HepG2 (cell line): ENCODE results near the gene TEKT3. TPM values are rescaled to one million over a fixed set of nuclear protein-coding genes. Genes with fewer than 3 reads are reported as not detected.
A peak's percentile ranks its signal among the peaks of the same experiment; 100 is the strongest.

Source experiments
- ATAC-seq: fragments of 200-7000 bp; cut with Tn5 transposase; 3 replicates; pipeline ENCODE4 v1.9.1; 2020; ENCODE audit warnings: mild to moderate bottlenecking, moderate library complexity
- BruUV-seq: library from RNA; stranded (reverse); fragments of 400-500 nt; replicated peaks from 2 replicates; lab custom pipeline; 2021; lab: Mats Ljungman, UMichigan
- CTCF ChIA-PET: fragments of 300-600 bp; formaldehyde crosslinking; extraction: SDS; loops from one replicate; lab custom pipeline; 2021; ENCODE audit warnings: low total read pairs, inconsistent platforms, low intra/inter-chr PET ratio; lab: Yijun Ruan, JAX
- POLR2A ChIA-PET: fragments of 350-600 bp; sonication (Branson Sonifier 250); formaldehyde crosslinking; loops from one replicate; lab custom pipeline; 2020; ENCODE audit warnings: antibody characterized with exemption, inconsistent platforms; lab: Yijun Ruan, JAX
- DNase-seq: peaks from one replicate; pipeline ENCODE4 v3.0.0-alpha.2; 2015; ENCODE audit warnings: low spot score
- FAIRE-seq: peaks from 3 replicates; lab custom pipeline; 2011; peaks lifted over from hg19 to GRCh38; lab: Jason Lieb, UNC
- H2AFZ ChIP-seq: one replicate; pipeline ENCODE4 v1.6.1; 2011; ENCODE audit warnings: low read length, inconsistent platforms
- H3K27ac ChIP-seq: fragments of 300-600 bp; 3 replicates; pipeline ENCODE4 v1.8.0; 2011; ENCODE audit warnings: mixed run types, mild to moderate bottlenecking, mixed read lengths, low read length, inconsistent platforms; ENCODE audit not compliant: insufficient read depth; ENCODE audit errors: extremely low read length
- H3K27me3 ChIP-seq, 2 experiments: fragments of 200-600 bp in 1 of 2; 2 replicates in 1 of 2; 3 replicates in 1 of 2; pipeline versions ENCODE4 v1.6.0 to v1.8.0; 2011; ENCODE audit warnings: low read length in 2 of 2, mild to moderate bottlenecking in 2 of 2, moderate library complexity in 2 of 2, inconsistent platforms in 1 of 2; ENCODE audit not compliant: insufficient read depth in 2 of 2, control insufficient read depth in 1 of 2
- H3K36me3 ChIP-seq, 2 experiments: fragments of 200-600 bp in 1 of 2; replicated peaks in 1 of 2; 2 replicates in 1 of 2; 3 replicates in 1 of 2; pipeline versions ENCODE4 v1.5.1 to v1.8.0; 2011; ENCODE audit warnings: low read length in 2 of 2, inconsistent platforms in 1 of 2; ENCODE audit not compliant: insufficient read depth in 2 of 2, control insufficient read depth in 1 of 2
- H3K4me1 ChIP-seq: 2 replicates; pipeline ENCODE4 v1.5.1; 2012; ENCODE audit warnings: low read length, inconsistent platforms; ENCODE audit not compliant: insufficient read depth
- H3K4me2 ChIP-seq: 2 replicates; pipeline ENCODE4 v1.6.0; 2011; ENCODE audit warnings: low read depth, low read length, inconsistent platforms
- H3K4me3 ChIP-seq, 3 experiments: fragments of 200-600 bp in 1 of 3; sonication (generic), shearing (Covaris generic) in 1 of 3; replicated peaks in 1 of 3; 2 replicates each; pipeline ENCODE4 v1.5.1; 2011 to 2016; ENCODE audit warnings: low read length in 3 of 3, inconsistent platforms in 2 of 3, low read depth in 2 of 3, mild to moderate bottlenecking in 2 of 3, control low read depth in 1 of 3, mixed read lengths in 1 of 3; ENCODE audit not compliant: insufficient read depth in 1 of 3
- H3K79me2 ChIP-seq: one replicate; pipeline ENCODE4 v1.6.1; 2011; ENCODE audit warnings: low read length, inconsistent platforms; ENCODE audit not compliant: insufficient read depth
- H3K9ac ChIP-seq: 2 replicates; pipeline ENCODE4 v1.6.0; 2011; ENCODE audit warnings: mild to moderate bottlenecking, low read depth, low read length, inconsistent platforms; ENCODE audit not compliant: insufficient read depth
- H3K9me3 ChIP-seq: 2 replicates; pipeline ENCODE4 v1.5.1; 2012; ENCODE audit warnings: mild to moderate bottlenecking, low read length
- H4K20me1 ChIP-seq: 2 replicates; pipeline ENCODE4 v1.6.0; 2011; ENCODE audit warnings: inconsistent platforms, mild to moderate bottlenecking, low read length, moderate library complexity; ENCODE audit not compliant: insufficient read depth
- GPN1 ChIP-seq: sonication (generic); formaldehyde crosslinking; IDR thresholded peaks from 2 replicates; pipeline ENCODE4 v1.5.1; 2020; ENCODE audit warnings: missing genetic modification reagents, borderline replicate concordance
- PHF5A ChIP-seq: IDR thresholded peaks from one replicate; pipeline ENCODE4 v1.6.1; 2018; ENCODE audit warnings: low read depth, missing genetic modification reagents; ENCODE audit not compliant: unreplicated experiment
- PTBP1 ChIP-seq: fragments of 200-400 bp; formaldehyde crosslinking; IDR thresholded peaks from 2 replicates; pipeline ENCODE4 v1.6.1; 2018; ENCODE audit warnings: low read length, low read depth; ENCODE audit not compliant: poor library complexity, severe bottlenecking
- RERE ChIP-seq: IDR thresholded peaks from 2 replicates; pipeline ENCODE4 v1.6.1; 2016; ENCODE audit warnings: low read depth, missing genetic modification reagents, missing compliant biosample characterization
- SALL2 ChIP-seq: sonication (generic); formaldehyde crosslinking; IDR thresholded peaks from 2 replicates; pipeline ENCODE4 v1.8.1; 2023; ENCODE audit warnings: mild to moderate bottlenecking, missing genetic modification reagents, inconsistent platforms
- YEATS2 ChIP-seq: sonication (generic); formaldehyde crosslinking; IDR thresholded peaks from 2 replicates; pipeline ENCODE4 v1.4.0; 2020; ENCODE audit warnings: missing genetic modification reagents, borderline replicate concordance
- ZBTB3 ChIP-seq: sonication (generic); formaldehyde crosslinking; IDR thresholded peaks from 2 replicates; pipeline ENCODE4 v1.4.0; 2020; ENCODE audit warnings: low read depth, mild to moderate bottlenecking, moderate library complexity, missing genetic modification reagents, borderline replicate concordance
- ZBTB40 ChIP-seq, 2 experiments: fragments of 450-650 bp in 1 of 2; sonication (generic) in 1 of 2; formaldehyde crosslinking in 1 of 2; IDR thresholded peaks; 2 replicates each; pipeline versions ENCODE4 v1.6.1 to v1.8.0; 2016 to 2022; ENCODE audit warnings: antibody characterized with exemption in 1 of 2, mild to moderate bottlenecking in 1 of 2, missing genetic modification reagents in 1 of 2
- ZBTB42 ChIP-seq: sonication (generic); formaldehyde crosslinking; IDR thresholded peaks from 2 replicates; pipeline ENCODE4 v1.5.0; 2020; ENCODE audit warnings: mild to moderate bottlenecking, missing genetic modification reagents
- ZFP82 ChIP-seq: sonication (generic); formaldehyde crosslinking; IDR thresholded peaks from 2 replicates; pipeline ENCODE4 v1.5.1; 2020; ENCODE audit warnings: mild to moderate bottlenecking, missing genetic modification reagents, borderline replicate concordance
- WGBS: methylation state at CpG from one replicate; pipeline ENCODE4 v1.1.6; 2017; ENCODE audit warnings: low lambda C conversion rate; 5-methylcytosine and 5-hydroxymethylcytosine counted together
- in situ Hi-C: cut with HindIII; loops from 2 replicates; pipeline ENCODE4 v1.10.0; 2017; ENCODE audit warnings: low pct_unique_long_range_greater_than_20kb; ENCODE audit not compliant: extremely low pct_ligation_motif_present
- intact Hi-C: fragments of 100-400 bp; cut with micrococcal nuclease; formaldehyde crosslinking; loops from one replicate; pipeline ENCODE4 v1.10.0; 2022; ENCODE audit not compliant: unreplicated experiment
- polyA plus RNA-seq, 8 experiments: library from polyadenylated mRNA; depleted of rRNA in 3 of 8; stranded (reverse) in 7 of 8; unstranded in 1 of 8; fragments of >200 nt; fragmentation: Illumina TruSeq in 4 of 8; extraction: Trizol in 4 of 8; gene quantifications; 2 replicates each; pipeline versions ENCODE4 v1.2.1 to v1.2.3, GENCODE V29; 2011 to 2016; ENCODE audit warnings: low read depth in 4 of 8, missing spikeins in 1 of 8, mixed read lengths in 1 of 8; ENCODE audit not compliant: insufficient read depth in 1 of 8
- total RNA-seq, 5 experiments: library from RNA; depleted of rRNA; stranded (reverse); fragments of >200 nt; fragmentation: Illumina TruSeq; extraction: Trizol; gene quantifications; 2 replicates each; pipeline ENCODE4 v1.2.3, GENCODE V29; 2016; ENCODE audit warnings: low read depth in 1 of 5

Gene TEKT3
- total and polyA plus RNA-seq, 2 of the 13 experiments (the other 11 are each of a cell fraction or from before 2014, with no cell fraction given), result 0.58 to 0.82 TPM

- in situ Hi-C loops, result no loop called here
- Histone ChIP-seq H3K4me1 (peaks cover 19% of the 10 kb centered on the region), H4K20me1 (no peaks in the 10 kb centered on the region), H3K79me2 (no peaks in the 10 kb centered on the region), H3K9me3 (no peaks in the 10 kb centered on the region), H3K36me3 (no peaks in the 10 kb centered on the region), H3K27me3 (no peaks in the 10 kb centered on the region), H3K27ac (no peak overlapping the region), H2AFZ (no peak overlapping the region), H3K4me3 (no peak overlapping the region), H3K4me2 (peak overlapping the region; percentile 69; the same call in 1 of the 2 replicates), H3K9ac (no peak overlapping the region)
- WGBS, result 90% methylated on average over 4 of the region's 4 CpGs
- FAIRE-seq (no peak), DNase-seq (no peak), ATAC-seq (no peak)
- ChIA-PET POLR2A (no interaction called here), CTCF (no interaction called here)
- no TSS peak for BruUV-seq
- intact Hi-C loops, result loop anchor here (10.0 kb wide), 1 partner anchor 113 kb away; the partner anchor contains the start of gene PMP22
- TF ChIP-seq RERE (CRISPR knock-in tag) (no peak), GPN1 (CRISPR knock-in tag) (no peak), ZBTB40 (IDR thresholded peaks at IDR 0.05) (no peak), ZBTB40 (CRISPR knock-in tag; IDR thresholded peaks at IDR 0.05) (no peak), PHF5A (CRISPR knock-in tag) (no peak), PTBP1 (no peak), ZFP82 (CRISPR knock-in tag) (no peak), SALL2 (CRISPR knock-in tag) (no peak), ZBTB3 (CRISPR knock-in tag) (no peak), ZBTB42 (CRISPR knock-in tag) (no peak), YEATS2 (CRISPR knock-in tag) (no peak)
Observed at GRCh38 chr17:15378243-15378642, 36.8 kb upstream of the TEKT3 start.
